HEK293T (cell line): ENCODE results near the gene PTGES.

Experiments
- ARNT ChIP-seq: fragments of 450-650 bp; IDR thresholded peaks from 2 replicates; pipeline ENCODE4 v1.6.1; 2017; ENCODE audit warnings: mild to moderate bottlenecking
- BHLHE40 ChIP-seq: fragments of 450-650 bp; IDR thresholded peaks from 2 replicates; pipeline ENCODE4 v1.6.1; 2016; ENCODE audit warnings: mild to moderate bottlenecking, moderate library complexity, borderline replicate concordance
- ELF4 ChIP-seq: fragments of 450-650 bp; IDR thresholded peaks from 2 replicates; pipeline ENCODE4 v1.6.1; 2017; ENCODE audit warnings: antibody characterized with exemption
- FOXM1 ChIP-seq: fragments of 450-650 bp; IDR thresholded peaks from 2 replicates; pipeline ENCODE4 v1.6.1; 2017; ENCODE audit warnings: mild to moderate bottlenecking, borderline replicate concordance
- HDGF ChIP-seq: fragments of 450-650 bp; IDR thresholded peaks from 2 replicates; pipeline ENCODE4 v1.6.1; 2017; ENCODE audit warnings: antibody characterized with exemption, borderline replicate concordance
- NFRKB ChIP-seq: fragments of 450-650 bp; IDR thresholded peaks from 2 replicates; pipeline ENCODE4 v1.6.1; 2016; ENCODE audit warnings: mild to moderate bottlenecking, moderate library complexity
- SP1 ChIP-seq: fragments of 450-650 bp; IDR thresholded peaks from 2 replicates; pipeline ENCODE4 v1.6.1; 2017
- SUZ12 ChIP-seq: fragments of 450-650 bp; IDR thresholded peaks from 2 replicates; pipeline ENCODE4 v1.6.1; 2016; ENCODE audit warnings: mild to moderate bottlenecking
- TARDBP ChIP-seq: fragments of 450-650 bp; IDR thresholded peaks from 2 replicates; pipeline ENCODE4 v1.6.1; 2016

DNA sequence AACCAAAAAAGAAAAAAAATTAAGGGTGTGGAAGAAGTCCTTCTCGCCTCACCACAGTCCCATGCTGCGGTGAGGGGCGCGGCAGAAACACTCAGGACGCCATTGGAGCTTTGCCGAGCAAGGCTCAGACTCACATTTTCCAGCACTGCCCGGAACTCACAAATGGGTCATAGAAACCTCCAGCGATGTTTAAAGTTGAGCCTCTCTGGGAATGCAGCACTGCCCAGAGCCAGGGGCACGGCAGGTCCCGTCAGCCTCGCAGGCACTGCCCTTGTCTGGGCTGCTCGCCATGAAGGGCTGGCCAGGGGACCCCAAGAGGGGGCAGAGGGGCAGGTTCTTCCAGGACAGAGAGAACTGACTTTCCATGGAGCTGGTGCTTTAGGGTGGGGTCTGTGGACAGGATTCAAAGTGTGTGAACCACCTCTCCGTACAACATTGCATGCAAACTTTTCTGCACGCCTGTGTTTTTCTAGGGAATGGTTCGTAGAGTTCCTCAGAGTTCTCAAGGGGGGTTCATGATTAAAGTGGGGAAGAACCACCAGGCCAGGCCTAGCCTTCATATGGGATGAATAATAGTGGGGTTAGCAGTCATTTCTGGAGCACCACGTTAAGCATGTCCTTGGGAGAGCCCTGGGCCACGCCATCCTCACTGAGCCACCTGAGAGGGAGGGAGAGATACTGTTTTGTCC lies 49.0 kb downstream of the PTGES start:
- TF ChIP-seq HDGF (no peak), SP1 (no peak), BHLHE40 (no peak), NFRKB (no peak), ELF4 (no peak), SUZ12 (no peak), TARDBP (no peak), FOXM1 (no peak), ARNT (no peak)
